GM12892 (cell line): ENCODE data around the gene ARG2.
"Not testable (repeated sequence)": the region's sequence is repeated elsewhere in the genome, so short reads cannot be mapped to it uniquely, and the experiment has no call there.

ENCODE experiments used
- DNase-seq: peaks from one replicate; pipeline ENCODE4 v3.0.0; 2011; ENCODE audit not compliant: insufficient read length
- FAIRE-seq: peaks from 2 replicates; lab custom pipeline; 2011; peaks lifted over from hg19 to GRCh38; lab: Jason Lieb, UNC
- POLR2A ChIP-seq: IDR thresholded peaks from 2 replicates; pipeline ENCODE4 v1.6.1; 2011; ENCODE audit warnings: low read depth, low read length, control low read depth
- POLR2AphosphoS5 ChIP-seq: IDR thresholded peaks from 2 replicates; pipeline ENCODE4 v1.6.1; 2011; ENCODE audit warnings: low read depth, low read length, control low read depth
- TAF1 ChIP-seq: IDR thresholded peaks from 2 replicates; pipeline ENCODE4 v1.6.1; 2011; ENCODE audit warnings: low read depth, mild to moderate bottlenecking, control low read depth, low read length, borderline replicate concordance

Gene ARG2

GRCh38 chr14:67620217-67620785 lies 581 bp downstream of the ARG2 start:
- DNase-seq (no peak), FAIRE-seq (no peak)
- TF ChIP-seq TAF1, result no peak
- no peak for TF ChIP-seq POLR2AphosphoS5
- TF ChIP-seq POLR2A, result no peak

GRCh38 chr14:67622675-67623074 lies 3.0 kb downstream of the ARG2 start:
- DNase-seq (no peak), FAIRE-seq (no peak)
- no peak for TF ChIP-seq TAF1
- no peak for TF ChIP-seq POLR2AphosphoS5
- no peak for TF ChIP-seq POLR2A

DNA sequence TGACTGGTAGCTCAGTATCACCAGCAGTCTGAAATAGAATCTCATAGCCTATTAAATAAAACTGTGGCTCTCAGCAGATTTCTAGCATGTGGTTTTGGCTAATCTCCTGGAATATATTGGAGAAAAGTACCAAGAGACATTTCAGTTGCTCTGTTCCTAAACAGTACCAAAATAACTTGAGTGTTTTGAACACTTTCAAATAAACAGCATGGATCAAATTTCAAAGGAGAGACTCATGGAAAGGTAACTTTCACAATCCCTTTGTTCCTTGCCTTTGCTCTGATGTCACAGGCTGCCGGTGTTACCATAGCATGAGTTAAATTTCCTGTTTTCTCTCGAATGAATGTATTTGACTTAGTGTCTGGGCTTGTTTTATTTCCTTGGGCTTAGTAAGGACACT lies 3.4 kb downstream of the ARG2 start:
- no peak for TF ChIP-seq TAF1
- TF ChIP-seq POLR2A, result no peak
- no peak for TF ChIP-seq POLR2AphosphoS5
- FAIRE-seq, result no peak

GRCh38 chr14:67626131-67626530 lies 6.4 kb downstream of the ARG2 start:
- FAIRE-seq, DNase-seq: not testable (repeated sequence)

More for the DNA sequence above, 3.4 kb downstream of the ARG2 start:
- DNase-seq, result no peak

DNA sequence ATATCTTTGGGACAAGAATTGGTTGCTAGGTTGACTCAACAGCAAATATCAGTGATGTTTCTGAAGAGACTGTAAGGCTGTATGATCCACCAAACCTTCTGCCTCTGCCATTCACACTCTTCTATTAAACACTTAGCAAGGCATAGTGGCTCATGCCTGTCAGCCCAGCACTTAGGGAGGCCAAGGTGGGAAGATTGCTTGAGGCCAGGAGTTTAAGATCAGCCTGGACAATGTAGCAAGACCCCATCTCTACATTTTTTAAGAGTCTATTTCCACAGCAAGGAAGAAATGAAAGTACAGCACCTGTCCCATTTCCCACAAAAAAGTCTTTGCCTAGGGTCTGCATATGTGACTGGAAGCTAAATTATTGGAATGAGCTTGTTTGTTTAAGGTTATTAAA lies 7.8 kb downstream of the ARG2 start:
- no peak for TF ChIP-seq POLR2AphosphoS5
- TF ChIP-seq TAF1, result no peak
- no peak for TF ChIP-seq POLR2A
- no peak for FAIRE-seq
- DNase-seq, result no peak

GRCh38 chr14:67630186-67630585 lies 10.5 kb downstream of the ARG2 start:
- TF ChIP-seq POLR2AphosphoS5 (no peak), POLR2A (no peak), TAF1 (no peak)
- DNase-seq, result no peak
- FAIRE-seq, result no peak

DNA sequence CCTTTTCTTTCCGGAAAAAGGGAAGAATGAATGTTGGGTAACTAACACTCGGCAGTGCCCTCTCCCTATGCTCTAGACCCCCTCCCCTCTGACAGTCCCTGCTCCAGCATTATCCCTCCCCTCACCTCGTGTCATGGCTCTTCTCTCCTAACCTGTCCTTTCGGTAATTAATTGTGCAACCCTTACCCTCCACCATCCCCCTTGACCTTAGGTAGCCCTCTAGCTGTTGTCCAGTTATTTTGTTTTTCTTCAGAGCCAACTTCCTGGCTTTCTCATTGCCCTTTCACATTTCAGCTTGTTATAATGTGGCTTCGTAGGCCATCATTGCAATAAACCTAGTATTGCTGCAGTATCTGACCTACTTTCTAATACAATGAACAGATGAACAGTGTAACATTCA lies 11.2 kb downstream of the ARG2 start:
- no peak for TF ChIP-seq POLR2AphosphoS5
- no peak for TF ChIP-seq POLR2A
- no peak for TF ChIP-seq TAF1
- DNase-seq, result no peak
- FAIRE-seq, result no peak

- DNase-seq (no peak), FAIRE-seq (no peak)
- TF ChIP-seq TAF1, result no peak
- no peak for TF ChIP-seq POLR2A
- no peak for TF ChIP-seq POLR2AphosphoS5
These were observed 13.9 kb downstream of the ARG2 start for GRCh38 chr14:67633451-67634147.

DNA sequence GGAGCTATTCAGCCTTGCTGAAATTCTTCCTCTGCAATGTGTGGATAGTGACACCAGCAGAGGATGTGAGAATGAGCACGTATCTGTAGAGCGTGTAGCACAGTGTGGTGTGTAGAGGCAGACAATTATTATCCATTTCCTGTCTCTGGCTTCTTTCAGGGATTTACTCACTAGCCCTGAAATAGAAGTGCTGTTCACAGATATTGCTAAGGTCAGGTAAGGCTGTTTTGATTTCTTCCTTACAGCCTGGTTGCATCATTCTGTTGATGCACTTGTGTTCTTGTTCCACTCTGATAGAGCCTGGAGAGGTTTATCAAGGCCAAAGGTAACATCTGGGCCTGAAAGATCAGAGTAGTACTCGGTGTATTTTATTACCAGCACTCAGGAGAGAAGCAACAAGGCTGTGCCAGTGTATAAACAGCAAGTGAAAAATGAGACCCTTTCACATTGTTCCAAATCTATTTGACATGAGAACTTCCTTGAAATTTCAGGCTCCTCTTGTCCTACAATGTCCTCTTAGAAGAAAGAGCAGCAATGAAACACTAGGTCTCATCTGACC lies 16.7 kb downstream of the ARG2 start:
- no peak for DNase-seq
- peak; percentile 38 for FAIRE-seq
- TF ChIP-seq POLR2A (no peak), TAF1 (no peak), POLR2AphosphoS5 (no peak)

DNA sequence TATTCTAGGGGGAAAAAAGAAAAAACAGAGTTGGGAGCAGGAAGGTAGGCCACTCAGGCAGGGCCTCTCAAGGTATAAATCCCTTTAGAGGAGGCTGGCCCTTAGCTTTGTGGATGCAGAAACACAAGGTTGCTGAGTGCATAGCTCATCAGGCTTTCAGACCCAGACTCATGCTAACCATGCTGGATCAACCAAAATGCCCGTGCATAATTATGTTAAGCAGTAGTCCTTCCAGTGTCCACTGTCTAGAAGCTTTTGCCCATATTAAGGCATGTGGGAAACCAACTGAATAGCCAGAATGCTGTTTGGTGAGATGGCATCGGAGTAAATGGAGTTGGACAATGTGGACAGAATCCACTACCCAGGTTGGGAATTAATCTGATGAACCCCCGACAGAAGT lies 18.9 kb downstream of the ARG2 start:
- FAIRE-seq (no peak), DNase-seq (no peak)
- TF ChIP-seq TAF1, result no peak
- TF ChIP-seq POLR2AphosphoS5, result no peak
- no peak for TF ChIP-seq POLR2A

- FAIRE-seq (no peak), DNase-seq (no peak)
- TF ChIP-seq TAF1, result no peak
- TF ChIP-seq POLR2A, result no peak
- no peak for TF ChIP-seq POLR2AphosphoS5
These were observed 21.8 kb downstream of the ARG2 start for GRCh38 chr14:67641480-67641879.

GRCh38 chr14:67641902-67642749 lies 22.4 kb downstream of the ARG2 start:
- TF ChIP-seq POLR2AphosphoS5 (no peak), POLR2A (no peak)
- DNase-seq (no peak), FAIRE-seq (no peak)
